ENCODE measurements around the gene NENF.

NENF gene

GRCh38 chr1:212412374-212412773, 20.3 kb upstream of the NENF start:
- Histone ChIP-seq H3K9me3 (ENCODE audit: control insufficient read depth, insufficient read depth, low read depth, low read length) (no peaks in the 10 kb centered on the region), H3K27ac (ENCODE audit: low read depth, low read length) (no peak overlapping the region), H3K27me3 (ENCODE audit: control insufficient read depth, insufficient read depth, low read length) (peaks cover 11% of the 10 kb centered on the region; the same call in 1 of the 2 replicates), H3K4me3 (ENCODE audit: low read depth, low read length) (no peak overlapping the region), H3K4me1 (ENCODE audit: control insufficient read depth, insufficient read depth, low read length) (peaks cover 17% of the 10 kb centered on the region), H3K9ac (ENCODE audit: low read length) (no peak overlapping the region), H3K36me3 (ENCODE audit: control insufficient read depth, insufficient read depth, low read length) (peaks cover 37% of the 10 kb centered on the region)

- no peak overlapping the region for H3K27ac ChIP-seq (ENCODE audit: low read depth, low read length)
- H3K36me3 ChIP-seq (ENCODE audit: control insufficient read depth, insufficient read depth, low read length), result peaks cover 27% of the 10 kb centered on the region
- peak overlapping the region; percentile 64 for H3K9ac ChIP-seq (ENCODE audit: low read length)
- H3K4me3 ChIP-seq (ENCODE audit: low read depth, low read length), result peak overlapping the region; percentile 74
- H3K4me1 ChIP-seq (ENCODE audit: control insufficient read depth, insufficient read depth, low read length), result peaks cover 18% of the 10 kb centered on the region
- H3K9me3 ChIP-seq (ENCODE audit: control insufficient read depth, insufficient read depth, low read depth, low read length), result no peaks in the 10 kb centered on the region
- H3K27me3 ChIP-seq (ENCODE audit: control insufficient read depth, insufficient read depth, low read length), result peaks cover 11% of the 10 kb centered on the region; the same call in 1 of the 2 replicates
Observed at GRCh38 chr1:212413902-212414327, 18.8 kb upstream of the NENF start.

GRCh38 chr1:212414328-212415106, 18.2 kb upstream of the NENF start, which contains the start of gene PACC1:
Gene PACC1, minus strand, starts transcription at chr1:212414886. Its CDS starts 129 bp downstream, at chr1:212414757.
- no peaks in the 10 kb centered on the region for H3K9me3 ChIP-seq (ENCODE audit: control insufficient read depth, insufficient read depth, low read depth, low read length)

GRCh38 chr1:212415107-212415841, 17.4 kb upstream of the NENF start:
- H3K4me1 ChIP-seq (ENCODE audit: control insufficient read depth, insufficient read depth, low read length), result peaks cover 18% of the 10 kb centered on the region
- H3K9me3 ChIP-seq (ENCODE audit: control insufficient read depth, insufficient read depth, low read depth, low read length), result no peaks in the 10 kb centered on the region
- peak overlapping the region; percentile 74; the same call in 1 of the 2 replicates for H3K4me3 ChIP-seq (ENCODE audit: low read depth, low read length)
- H3K27ac ChIP-seq (ENCODE audit: low read depth, low read length), result no peak overlapping the region
- no peak overlapping the region for H3K9ac ChIP-seq (ENCODE audit: low read length)
- H3K27me3 ChIP-seq (ENCODE audit: control insufficient read depth, insufficient read depth, low read length), result peaks cover 11% of the 10 kb centered on the region; the same call in 1 of the 2 replicates
- peaks cover 13% of the 10 kb centered on the region for H3K36me3 ChIP-seq (ENCODE audit: control insufficient read depth, insufficient read depth, low read length)

More at GRCh38 chr1:212414328-212415106, 18.2 kb upstream of the NENF start, which contains the start of gene PACC1:
- H3K27ac ChIP-seq (ENCODE audit: low read depth, low read length), result no peak within 1 kb of the TSS
- peaks cover 11% of the 10 kb centered on the region; the same call in 1 of the 2 replicates for H3K27me3 ChIP-seq (ENCODE audit: control insufficient read depth, insufficient read depth, low read length)
- peaks cover 21% of the 10 kb centered on the region for H3K36me3 ChIP-seq (ENCODE audit: control insufficient read depth, insufficient read depth, low read length)
- peaks cover 18% of the 10 kb centered on the region for H3K4me1 ChIP-seq (ENCODE audit: control insufficient read depth, insufficient read depth, low read length)
- H3K4me3 ChIP-seq (ENCODE audit: low read depth, low read length), result peak within 1 kb of the TSS; percentile 74
- H3K9ac ChIP-seq (ENCODE audit: low read length), result peak within 1 kb of the TSS; percentile 64

GRCh38 chr1:212421165-212421564, 11.6 kb upstream of the NENF start:
- no peak overlapping the region for H3K4me3 ChIP-seq (ENCODE audit: low read depth, low read length)
- no peak overlapping the region for H3K9ac ChIP-seq (ENCODE audit: low read length)
- no peaks in the 10 kb centered on the region for H3K9me3 ChIP-seq (ENCODE audit: control insufficient read depth, insufficient read depth, low read depth, low read length)
- H3K27ac ChIP-seq (ENCODE audit: low read depth, low read length), result no peak overlapping the region
- H3K36me3 ChIP-seq (ENCODE audit: control insufficient read depth, insufficient read depth, low read length), result no peaks in the 10 kb centered on the region
- peaks cover 7% of the 10 kb centered on the region; the same call in 1 of the 2 replicates for H3K27me3 ChIP-seq (ENCODE audit: control insufficient read depth, insufficient read depth, low read length)
- 0 out of 2 replicates have a peak, but pooled peaks cover 4% of the 10 kb centered on the region for H3K4me1 ChIP-seq (ENCODE audit: control insufficient read depth, insufficient read depth, low read length)

GRCh38 chr1:212423879-212424278, 8.8 kb upstream of the NENF start:
- Histone ChIP-seq H3K36me3 (ENCODE audit: control insufficient read depth, insufficient read depth, low read length) (no peaks in the 10 kb centered on the region), H3K9ac (ENCODE audit: low read length) (no peak overlapping the region), H3K9me3 (ENCODE audit: control insufficient read depth, insufficient read depth, low read depth, low read length) (no peaks in the 10 kb centered on the region), H3K4me1 (ENCODE audit: control insufficient read depth, insufficient read depth, low read length) (no peaks in the 10 kb centered on the region), H3K27me3 (ENCODE audit: control insufficient read depth, insufficient read depth, low read length) (peaks cover 7% of the 10 kb centered on the region; the same call in 1 of the 2 replicates), H3K27ac (ENCODE audit: low read depth, low read length) (no peak overlapping the region), H3K4me3 (ENCODE audit: low read depth, low read length) (no peak overlapping the region)

GRCh38 chr1:212428496-212428895, 4.2 kb upstream of the NENF start:
- no peak overlapping the region for H3K27ac ChIP-seq (ENCODE audit: low read depth, low read length)
- H3K36me3 ChIP-seq (ENCODE audit: control insufficient read depth, insufficient read depth, low read length), result no peaks in the 10 kb centered on the region
- H3K9ac ChIP-seq (ENCODE audit: low read length), result no peak overlapping the region
- peaks cover 7% of the 10 kb centered on the region; the same call in 1 of the 2 replicates for H3K27me3 ChIP-seq (ENCODE audit: control insufficient read depth, insufficient read depth, low read length)
- H3K4me3 ChIP-seq (ENCODE audit: low read depth, low read length), result no peak overlapping the region
- peaks cover 10% of the 10 kb centered on the region for H3K4me1 ChIP-seq (ENCODE audit: control insufficient read depth, insufficient read depth, low read length)
- H3K9me3 ChIP-seq (ENCODE audit: control insufficient read depth, insufficient read depth, low read depth, low read length), result no peaks in the 10 kb centered on the region

- Histone ChIP-seq H3K27ac (ENCODE audit: low read depth, low read length) (no peak overlapping the region), H3K36me3 (ENCODE audit: control insufficient read depth, insufficient read depth, low read length) (no peaks in the 10 kb centered on the region), H3K9me3 (ENCODE audit: control insufficient read depth, insufficient read depth, low read depth, low read length) (no peaks in the 10 kb centered on the region), H3K9ac (ENCODE audit: low read length) (no peak overlapping the region), H3K4me1 (ENCODE audit: control insufficient read depth, insufficient read depth, low read length) (peaks cover 10% of the 10 kb centered on the region), H3K27me3 (ENCODE audit: control insufficient read depth, insufficient read depth, low read length) (peaks cover 7% of the 10 kb centered on the region), H3K4me3 (ENCODE audit: low read depth, low read length) (no peak overlapping the region)
Observed at GRCh38 chr1:212430416-212430815, 2.3 kb upstream of the NENF start.

- H3K27me3 ChIP-seq (ENCODE audit: control insufficient read depth, insufficient read depth, low read length), result peaks cover 7% of the 10 kb centered on the region
- H3K4me3 ChIP-seq (ENCODE audit: low read depth, low read length), result no peak overlapping the region
- no peaks in the 10 kb centered on the region for H3K9me3 ChIP-seq (ENCODE audit: control insufficient read depth, insufficient read depth, low read depth, low read length)
- H3K36me3 ChIP-seq (ENCODE audit: control insufficient read depth, insufficient read depth, low read length), result no peaks in the 10 kb centered on the region
- no peak overlapping the region for H3K27ac ChIP-seq (ENCODE audit: low read depth, low read length)
- no peak overlapping the region for H3K9ac ChIP-seq (ENCODE audit: low read length)
- H3K4me1 ChIP-seq (ENCODE audit: control insufficient read depth, insufficient read depth, low read length), result peaks cover 10% of the 10 kb centered on the region
Observed at GRCh38 chr1:212430955-212431394, 1.7 kb upstream of the NENF start.

- peaks cover 10% of the 10 kb centered on the region for H3K4me1 ChIP-seq (ENCODE audit: control insufficient read depth, insufficient read depth, low read length)
- H3K36me3 ChIP-seq (ENCODE audit: control insufficient read depth, insufficient read depth, low read length), result no peaks in the 10 kb centered on the region
- H3K27me3 ChIP-seq (ENCODE audit: control insufficient read depth, insufficient read depth, low read length), result peaks cover 7% of the 10 kb centered on the region
- H3K9ac ChIP-seq (ENCODE audit: low read length), result no peak overlapping the region
- no peaks in the 10 kb centered on the region for H3K9me3 ChIP-seq (ENCODE audit: control insufficient read depth, insufficient read depth, low read depth, low read length)
- H3K27ac ChIP-seq (ENCODE audit: low read depth, low read length), result no peak overlapping the region
- no peak overlapping the region for H3K4me3 ChIP-seq (ENCODE audit: low read depth, low read length)
Observed at GRCh38 chr1:212431644-212432043, 1.1 kb upstream of the NENF start.

GRCh38 chr1:212432272-212432660, 454 bp upstream of the NENF start:
- no peaks in the 10 kb centered on the region for H3K36me3 ChIP-seq (ENCODE audit: control insufficient read depth, insufficient read depth, low read length)
- peak overlapping the region; percentile 46 for H3K9ac ChIP-seq (ENCODE audit: low read length)
- peaks cover 10% of the 10 kb centered on the region for H3K4me1 ChIP-seq (ENCODE audit: control insufficient read depth, insufficient read depth, low read length)
- H3K27me3 ChIP-seq (ENCODE audit: control insufficient read depth, insufficient read depth, low read length), result peaks cover 7% of the 10 kb centered on the region
- peak overlapping the region; percentile 75 for H3K4me3 ChIP-seq (ENCODE audit: low read depth, low read length)
- H3K9me3 ChIP-seq (ENCODE audit: control insufficient read depth, insufficient read depth, low read depth, low read length), result no peaks in the 10 kb centered on the region
- no peak overlapping the region for H3K27ac ChIP-seq (ENCODE audit: low read depth, low read length)

Measured in HUES6 (cell line).